K562 (cell line): ENCODE data around the gene MAGIX. TPM values are rescaled to one million over a fixed set of nuclear protein-coding genes. Genes with fewer than 3 reads are reported as not detected.

ENCODE experiments used
- BCLAF1 ChIP-seq, 2 experiments: fragments of 450-650 bp in 1 of 2; IDR thresholded peaks; 2 replicates each; pipeline ENCODE4 v1.6.1; 2011 to 2017; ENCODE audit warnings: low read depth in 2 of 2, antibody characterized with exemption in 1 of 2, borderline replicate concordance in 1 of 2, low read length in 1 of 2, mild to moderate bottlenecking in 1 of 2, mixed read lengths in 1 of 2; ENCODE audit not compliant: control insufficient read depth in 1 of 2
- BRD9 ChIP-seq: fragments of 450-650 bp; IDR thresholded peaks from 2 replicates; pipeline ENCODE4 v1.6.1; 2018; ENCODE audit warnings: low read depth; ENCODE audit not compliant: partially characterized antibody
- CGGBP1 ChIP-seq: fragments of 250-450 bp; sonication (Bioruptor Pico); IDR thresholded peaks from 2 replicates; pipeline ENCODE4 v1.9.0; 2021; ENCODE audit warnings: mild to moderate bottlenecking
- ELF1 ChIP-seq: fragments of 200-800 bp; sonication (Bioruptor generic); IDR thresholded peaks from 2 replicates; pipeline ENCODE4 v1.6.1; 2016; ENCODE audit warnings: missing genetic modification characterization, missing compliant biosample characterization
- EP400 ChIP-seq: fragments of 450-650 bp; IDR thresholded peaks from 2 replicates; pipeline ENCODE4 v1.6.1; 2017; ENCODE audit warnings: antibody characterized with exemption, mild to moderate bottlenecking, moderate library complexity
- FIP1L1 ChIP-seq: fragments of 200-400 bp; formaldehyde crosslinking; IDR thresholded peaks from 2 replicates; pipeline ENCODE4 v1.6.1; 2018; ENCODE audit warnings: mild to moderate bottlenecking, low read depth, low read length; ENCODE audit not compliant: poor library complexity, severe bottlenecking
- HDAC6 ChIP-seq: IDR thresholded peaks from 2 replicates; pipeline ENCODE4 v1.6.1; 2012; ENCODE audit warnings: low read depth, mild to moderate bottlenecking, control low read depth, inconsistent platforms, low read length, moderate library complexity
- KLF1 ChIP-seq: fragments of 450-650 bp; IDR thresholded peaks from 2 replicates; pipeline ENCODE4 v1.6.1; 2016; ENCODE audit warnings: missing genetic modification characterization, missing compliant biosample characterization
- KLF13 ChIP-seq: fragments of 450-650 bp; IDR thresholded peaks from 2 replicates; pipeline ENCODE4 v1.6.1; 2016; ENCODE audit warnings: missing genetic modification characterization, low read depth, mild to moderate bottlenecking, missing compliant biosample characterization, moderate library complexity, borderline replicate concordance
- MAZ ChIP-seq, 2 experiments: fragments of 450-650 bp in 1 of 2; sonication (generic) in 1 of 2; formaldehyde crosslinking; IDR thresholded peaks in 1 of 2; conservative IDR thresholded peaks in 1 of 2; 2 replicates each; pipeline versions ENCODE4 v1.4.0 to v1.5.0; 2020; ENCODE audit warnings: mild to moderate bottlenecking in 1 of 2, missing genetic modification reagents in 1 of 2
- MYBL2 ChIP-seq, 2 experiments: fragments of 450-650 bp in 1 of 2; sonication (generic) in 1 of 2; formaldehyde crosslinking in 1 of 2; IDR thresholded peaks; 2 replicates each; pipeline versions ENCODE4 v1.6.1 to v1.8.1; 2017 to 2022; ENCODE audit warnings: borderline replicate concordance in 1 of 2, inconsistent platforms in 1 of 2, low read depth in 1 of 2, mild to moderate bottlenecking in 1 of 2, missing genetic modification reagents in 1 of 2, moderate library complexity in 1 of 2
- TRIM25 ChIP-seq: fragments of 450-650 bp; IDR thresholded peaks from 2 replicates; pipeline ENCODE4 v1.7.0; 2016; ENCODE audit warnings: borderline replicate concordance
- ZNF324 ChIP-seq: fragments of 250-450 bp; sonication (Bioruptor Pico); IDR thresholded peaks from 2 replicates; pipeline ENCODE4 v1.4.0; 2020; ENCODE audit warnings: mild to moderate bottlenecking
- polyA plus RNA-seq, 8 experiments: library from polyadenylated mRNA; depleted of rRNA in 4 of 8; stranded (reverse) in 5 of 8; unstranded in 3 of 8; fragments of >200 nt; fragmentation: Nextera tagmentation in 2 of 8; fragmentation: Illumina TruSeq in 1 of 8; extraction: Ambion mirVana in 2 of 8; extraction: Trizol in 1 of 8; gene quantifications; 2 replicates each; pipeline versions ENCODE4 v1.2.1 to v1.2.3, GENCODE V29; 2011 to 2014; ENCODE audit warnings: inconsistent platforms in 1 of 8, missing spikeins in 1 of 8
- total RNA-seq, 7 experiments: library from RNA; depleted of rRNA in 6 of 7; stranded (reverse); fragments of >200 nt in 6 of 7; fragmentation: Illumina TruSeq in 2 of 7; extraction: Trizol in 2 of 7; gene quantifications; 2 replicates each; pipeline versions ENCODE4 v1.2.1 to v1.2.3, GENCODE V29; 2011 to 2021; ENCODE audit warnings: low replicate concordance in 1 of 7
- TF ChIP-seq, protein P1 (sequence below): fragments of 450-650 bp; IDR thresholded peaks from 2 replicates; pipeline ENCODE4 v1.6.1; 2016; ENCODE audit warnings: mild to moderate bottlenecking
- TF ChIP-seq, protein P2 (sequence below): IDR thresholded peaks from 2 replicates; pipeline ENCODE4 v1.6.1; 2016; ENCODE audit warnings: missing genetic modification characterization, missing compliant biosample characterization

MAGIX gene
- total and polyA plus RNA-seq, 9 of the 15 experiments (the other 6 are each of a cell fraction or from before 2014, with no cell fraction given), result 0.08 to 3.5 (median 0.47) TPM

- 0 out of 2 replicates have a peak, but pooled peaks have one; percentile 18 for TF ChIP-seq KLF13 (tag)
- TF ChIP-seq, protein P1, sequence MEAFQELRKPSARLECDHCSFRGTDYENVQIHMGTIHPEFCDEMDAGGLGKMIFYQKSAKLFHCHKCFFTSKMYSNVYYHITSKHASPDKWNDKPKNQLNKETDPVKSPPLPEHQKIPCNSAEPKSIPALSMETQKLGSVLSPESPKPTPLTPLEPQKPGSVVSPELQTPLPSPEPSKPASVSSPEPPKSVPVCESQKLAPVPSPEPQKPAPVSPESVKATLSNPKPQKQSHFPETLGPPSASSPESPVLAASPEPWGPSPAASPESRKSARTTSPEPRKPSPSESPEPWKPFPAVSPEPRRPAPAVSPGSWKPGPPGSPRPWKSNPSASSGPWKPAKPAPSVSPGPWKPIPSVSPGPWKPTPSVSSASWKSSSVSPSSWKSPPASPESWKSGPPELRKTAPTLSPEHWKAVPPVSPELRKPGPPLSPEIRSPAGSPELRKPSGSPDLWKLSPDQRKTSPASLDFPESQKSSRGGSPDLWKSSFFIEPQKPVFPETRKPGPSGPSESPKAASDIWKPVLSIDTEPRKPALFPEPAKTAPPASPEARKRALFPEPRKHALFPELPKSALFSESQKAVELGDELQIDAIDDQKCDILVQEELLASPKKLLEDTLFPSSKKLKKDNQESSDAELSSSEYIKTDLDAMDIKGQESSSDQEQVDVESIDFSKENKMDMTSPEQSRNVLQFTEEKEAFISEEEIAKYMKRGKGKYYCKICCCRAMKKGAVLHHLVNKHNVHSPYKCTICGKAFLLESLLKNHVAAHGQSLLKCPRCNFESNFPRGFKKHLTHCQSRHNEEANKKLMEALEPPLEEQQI, result no peak
- no peak for TF ChIP-seq EP400
- TF ChIP-seq BRD9, result no peak
- peak; percentile 22 to 64; a peak in 1 of 4 replicates for TF ChIP-seq MAZ (CRISPR knock-in tag; conservative IDR thresholded peaks at IDR 0.05 in 1 of 2, IDR thresholded peaks at IDR 0.05 in 1 of 2)
- no peak for TF ChIP-seq KLF1
- TF ChIP-seq ELF1 (tag), result no peak
- TF ChIP-seq FIP1L1, result peak; percentile 29
- no peak for TF ChIP-seq HDAC6
- no peak for TF ChIP-seq TRIM25
- TF ChIP-seq CGGBP1 (CRISPR knock-in tag), result no peak
- TF ChIP-seq BCLAF1 (IDR thresholded peaks at IDR 0.05; ENCODE audit: borderline replicate concordance in 1 of 2, control insufficient read depth in 1 of 2, low read depth in 2 of 2, low read length in 1 of 2), result no peak
- no peak for TF ChIP-seq MYBL2 (IDR thresholded peaks at IDR 0.05; ENCODE audit: low read depth)
- TF ChIP-seq MYBL2 (CRISPR knock-in tag; IDR thresholded peaks at IDR 0.05; ENCODE audit: borderline replicate concordance), result no peak
- TF ChIP-seq ZNF324, result no peak
- TF ChIP-seq, protein P2, sequence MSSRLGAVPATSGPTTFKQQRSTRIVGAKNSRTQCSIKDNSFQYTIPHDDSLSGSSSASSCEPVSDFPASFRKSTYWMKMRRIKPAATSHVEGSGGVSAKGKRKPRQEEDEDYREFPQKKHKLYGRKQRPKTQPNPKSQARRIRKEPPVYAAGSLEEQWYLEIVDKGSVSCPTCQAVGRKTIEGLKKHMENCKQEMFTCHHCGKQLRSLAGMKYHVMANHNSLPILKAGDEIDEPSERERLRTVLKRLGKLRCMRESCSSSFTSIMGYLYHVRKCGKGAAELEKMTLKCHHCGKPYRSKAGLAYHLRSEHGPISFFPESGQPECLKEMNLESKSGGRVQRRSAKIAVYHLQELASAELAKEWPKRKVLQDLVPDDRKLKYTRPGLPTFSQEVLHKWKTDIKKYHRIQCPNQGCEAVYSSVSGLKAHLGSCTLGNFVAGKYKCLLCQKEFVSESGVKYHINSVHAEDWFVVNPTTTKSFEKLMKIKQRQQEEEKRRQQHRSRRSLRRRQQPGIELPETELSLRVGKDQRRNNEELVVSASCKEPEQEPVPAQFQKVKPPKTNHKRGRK (tag), result no peak
These were observed 29.0 kb downstream of the MAGIX start (continued) for GRCh38 chrX:49191574-49192011.
